CMK (cell line): ENCODE results near the gene TMEM89.

ENCODE experiments used
- DNase-seq: peaks from one replicate; pipeline ENCODE4 v3.0.0-alpha.2; 2010; ENCODE audit warnings: low read depth

TMEM89 gene

GRCh38 chr3:48587686-48588085, 33.9 kb downstream of the TMEM89 start:
- no peak for DNase-seq

DNA sequence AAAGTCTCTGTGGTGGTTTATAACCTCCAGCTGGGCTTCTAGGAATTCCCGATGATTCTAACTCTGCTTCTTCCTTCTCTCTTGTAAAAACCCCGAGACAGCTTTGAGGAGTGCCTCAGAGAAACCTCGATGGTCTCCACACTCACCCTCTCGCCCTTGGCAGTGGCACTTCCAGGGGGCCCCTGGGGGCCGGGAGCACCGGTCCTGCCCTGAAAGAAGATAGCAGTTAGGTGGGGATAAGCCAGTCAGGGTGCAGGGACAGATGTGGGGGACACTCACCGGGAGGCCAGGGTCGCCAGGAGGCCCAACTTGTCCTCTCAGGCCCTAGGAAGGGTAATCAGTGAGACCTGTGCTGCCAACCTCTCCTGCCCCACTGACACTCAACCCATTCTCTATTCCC, 36.2 kb downstream of the TMEM89 start:
- no peak for DNase-seq

DNA sequence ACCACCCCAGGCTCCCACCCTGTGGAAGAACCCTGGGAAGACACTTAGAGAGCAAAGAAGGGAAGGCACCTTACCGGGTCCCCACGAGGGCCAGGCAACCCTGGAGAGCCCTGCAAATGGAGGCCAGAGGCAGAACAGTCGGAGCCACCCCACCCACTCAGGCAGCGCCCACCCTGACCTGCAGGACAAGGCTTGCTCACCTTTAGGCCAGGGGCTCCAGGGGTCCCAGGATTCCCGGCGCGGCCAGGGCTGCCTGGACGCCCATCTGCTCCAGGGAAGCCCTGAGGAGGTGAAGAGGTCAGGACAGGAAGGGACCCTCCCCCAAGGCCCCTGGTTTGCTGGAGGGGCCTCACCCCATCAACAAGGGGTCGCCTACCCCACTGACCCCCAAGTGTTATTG, 36.7 kb downstream of the TMEM89 start:
- DNase-seq, result no peak

DNA sequence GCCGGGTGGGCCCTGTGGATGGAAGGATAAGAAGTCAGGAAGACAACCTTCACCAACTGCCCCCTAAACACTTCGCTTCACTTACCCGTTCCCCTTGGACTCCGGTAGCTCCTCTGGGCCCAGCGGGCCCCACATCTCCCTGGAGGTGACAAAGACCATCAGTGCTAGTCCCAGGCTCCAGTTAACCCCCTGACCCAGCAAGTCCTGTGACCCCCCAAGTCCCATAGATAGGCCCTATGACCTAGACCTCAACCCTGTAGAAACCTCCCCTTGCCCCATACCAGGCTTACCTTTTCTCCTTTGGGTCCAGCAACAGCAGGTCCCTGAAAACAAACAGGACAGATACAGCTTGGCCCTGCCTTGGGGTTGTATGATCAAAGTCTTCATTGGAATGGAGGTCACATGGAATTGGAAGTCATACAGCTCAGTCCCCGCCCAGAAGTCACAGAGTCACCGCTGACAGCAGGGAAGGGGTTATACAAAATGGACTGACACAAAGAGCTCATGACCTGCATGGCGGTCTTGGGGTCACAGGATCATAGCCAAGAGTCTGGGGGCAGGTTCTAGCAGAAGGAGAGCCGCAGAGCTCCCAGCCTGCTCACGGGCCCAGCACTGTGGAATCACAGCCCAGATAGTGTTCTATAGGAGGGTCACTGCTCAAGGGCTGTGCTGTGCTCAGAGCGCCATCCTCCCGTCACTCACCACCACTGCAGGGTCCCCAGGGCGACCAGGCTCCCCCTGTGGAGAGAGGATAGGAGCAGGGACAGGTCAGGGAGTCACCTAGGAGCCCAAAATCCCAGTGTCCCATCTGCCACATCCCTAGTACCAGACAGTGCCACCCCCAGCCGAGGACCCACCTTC, 39.7 kb downstream of the TMEM89 start:
- DNase-seq, result no peak

DNA sequence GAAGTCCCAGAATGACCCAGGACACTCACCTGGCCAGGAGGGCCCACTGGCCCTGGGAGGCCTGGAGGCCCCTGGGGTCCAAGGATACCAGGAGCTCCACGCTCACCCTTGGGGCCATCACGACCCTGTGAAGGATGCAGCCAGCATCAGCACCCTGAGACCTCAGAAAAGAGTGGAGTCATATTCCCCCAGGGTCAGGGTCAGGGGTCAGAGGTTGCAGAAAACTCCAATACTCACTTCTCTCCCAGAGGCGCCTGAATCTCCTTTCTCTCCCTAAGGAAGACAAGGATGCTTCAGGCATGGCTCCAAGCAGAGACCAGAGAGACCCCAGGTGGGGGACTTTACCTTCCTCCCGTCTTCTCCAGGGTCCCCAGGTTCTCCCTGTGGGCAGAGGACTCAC, 44.9 kb downstream of the TMEM89 start:
- no peak for DNase-seq

GRCh38 chr3:48575366-48575765, 46.2 kb downstream of the TMEM89 start:
- no peak for DNase-seq

DNA sequence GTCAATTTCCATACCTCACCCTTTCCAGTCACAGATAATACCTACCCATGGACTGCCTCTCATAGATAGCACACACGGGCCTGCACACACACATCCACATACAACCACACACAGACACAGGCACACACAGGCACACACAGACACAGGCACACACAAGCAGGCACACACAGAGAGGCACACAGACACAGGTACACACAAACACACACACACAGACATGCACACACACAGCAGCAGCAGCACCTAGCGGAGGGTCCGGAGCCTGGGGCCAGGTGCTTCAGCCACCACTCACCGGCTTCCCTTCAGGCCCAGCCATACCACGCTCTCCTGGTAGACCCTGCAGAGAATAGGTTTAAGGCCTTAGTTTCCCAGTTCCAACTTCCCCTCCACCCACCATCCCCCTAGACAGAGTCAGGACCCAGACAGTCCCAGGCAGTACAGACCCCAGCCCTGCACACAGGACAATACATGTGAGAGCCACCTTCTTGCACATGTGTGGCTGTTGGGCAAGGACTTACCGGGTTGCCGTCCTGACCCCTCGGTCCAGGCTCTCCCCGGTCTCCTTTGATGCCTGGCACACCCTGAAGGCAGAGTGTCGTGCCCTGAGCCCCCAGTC, 47.5 kb downstream of the TMEM89 start:
- no peak for DNase-seq

DNA sequence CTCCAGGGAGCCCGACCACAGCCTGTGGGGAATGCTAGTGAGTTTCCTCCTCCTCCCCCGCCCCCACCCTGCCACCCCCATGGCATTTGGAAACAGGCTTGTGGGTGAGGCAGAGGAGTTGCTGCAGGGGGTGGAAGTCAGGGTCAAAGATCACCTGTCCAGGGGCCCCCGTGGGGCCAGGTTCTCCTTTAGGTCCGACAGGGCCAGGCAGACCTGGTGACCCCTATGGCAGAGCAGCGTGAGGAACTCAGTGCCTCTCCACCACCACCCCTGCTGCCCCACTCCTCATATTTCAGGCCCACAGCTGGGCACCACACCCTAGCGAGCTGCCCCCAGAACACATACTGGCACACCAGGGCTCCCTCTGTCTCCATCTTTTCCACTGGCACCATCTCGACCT, 49.1 kb downstream of the TMEM89 start:
- no peak for DNase-seq

- no peak for DNase-seq
Observed at GRCh38 chr3:48571938-48572337, 49.6 kb downstream of the TMEM89 start.
